H1 (cell line): Measurements from ENCODE around the gene THBS4. TPM values are rescaled to one million over a fixed set of nuclear protein-coding genes. Genes with fewer than 3 reads are reported as not detected.

Experiments used
- CTCF ChIA-PET: fragments of 300-600 bp; sonication (Branson Sonifier 250); formaldehyde crosslinking; loops from one replicate; lab custom pipeline; 2021; ENCODE audit not compliant: partially characterized antibody; lab: Charles Lee
- POLR2A ChIA-PET: fragments of 300-600 bp; sonication (Branson Sonifier 250); formaldehyde crosslinking; loops from one replicate; lab custom pipeline; 2021; ENCODE audit warnings: inconsistent platforms; ENCODE audit not compliant: partially characterized antibody; lab: Charles Lee
- DNase-seq, 2 experiments: peaks; one replicate each; pipeline versions ENCODE4 v3.0.0 to v3.0.0-alpha.2; 2010 to 2022; ENCODE audit warnings: low spot score in 2 of 2, low read depth in 1 of 2, mixed read lengths in 1 of 2
- FAIRE-seq: peaks from 2 replicates; lab custom pipeline; 2011; peaks lifted over from hg19 to GRCh38; lab: Jason Lieb, UNC
- H2AFZ ChIP-seq: 2 replicates; pipeline ENCODE4 v1.8.1; 2012; ENCODE audit warnings: low read length, inconsistent platforms
- H2AK5ac ChIP-seq: 2 replicates; pipeline ENCODE4 v1.6.1; 2013; ENCODE audit warnings: low read depth, low read length
- H2BK120ac ChIP-seq: replicated peaks from 2 replicates; pipeline ENCODE3; 2013; ENCODE audit warnings: low read depth, low read length, inconsistent platforms
- H2BK12ac ChIP-seq: 2 replicates; pipeline ENCODE4 v1.6.1; 2013; ENCODE audit warnings: low read depth, low read length
- H2BK15ac ChIP-seq: 2 replicates; pipeline ENCODE4 v1.6.1; 2013; ENCODE audit warnings: low read length
- H2BK20ac ChIP-seq: 2 replicates; pipeline ENCODE4 v1.6.1; 2013; ENCODE audit warnings: low read length
- H2BK5ac ChIP-seq: 2 replicates; pipeline ENCODE4 v1.6.1; 2013; ENCODE audit warnings: low read depth, low read length
- H3K14ac ChIP-seq: 2 replicates; pipeline ENCODE4 v1.6.1; 2013; ENCODE audit warnings: inconsistent platforms; ENCODE audit not compliant: insufficient read length
- H3K18ac ChIP-seq: 2 replicates; pipeline ENCODE4 v1.6.1; 2013; ENCODE audit warnings: low read length; ENCODE audit errors: extremely low read depth
- H3K23ac ChIP-seq: 2 replicates; pipeline ENCODE4 v1.6.1; 2013; ENCODE audit warnings: inconsistent platforms; ENCODE audit not compliant: insufficient read length
- H3K23me2 ChIP-seq: 2 replicates; pipeline ENCODE4 v1.6.1; 2013; ENCODE audit warnings: low read depth, low read length
- H3K27ac ChIP-seq: 2 replicates; pipeline ENCODE4 v1.6.1; 2011; ENCODE audit warnings: low read depth, low read length, inconsistent platforms
- H3K27me3 ChIP-seq, 4 experiments: replicated peaks in 1 of 4; 1 replicate in 1 of 4; 2 replicates in 3 of 4; pipeline versions ENCODE4 v1.6.1 to v1.8.1; 2011 to 2013; ENCODE audit warnings: low read length in 3 of 4, mild to moderate bottlenecking in 3 of 4, inconsistent platforms in 2 of 4, mixed read lengths in 2 of 4, moderate library complexity in 1 of 4; ENCODE audit not compliant: control insufficient read depth in 3 of 4, insufficient read depth in 3 of 4; ENCODE audit errors: extremely low read depth in 1 of 4
- H3K36me3 ChIP-seq, 4 experiments: 2 replicates each; pipeline versions ENCODE4 v1.6.1 to v1.8.1; 2011 to 2013; ENCODE audit warnings: mild to moderate bottlenecking in 4 of 4, low read length in 3 of 4, moderate library complexity in 2 of 4, control low read depth in 1 of 4, inconsistent platforms in 1 of 4; ENCODE audit not compliant: insufficient read depth in 4 of 4, control insufficient read depth in 2 of 4
- H3K4ac ChIP-seq: replicated peaks from 2 replicates; pipeline ENCODE3; 2013; ENCODE audit warnings: low read length, low read depth, mixed read lengths, inconsistent platforms; ENCODE audit not compliant: insufficient read length
- H3K4me1 ChIP-seq, 4 experiments: replicated peaks in 1 of 4; 1 replicate in 1 of 4; 2 replicates in 3 of 4; pipeline versions ENCODE4 v1.6.1 to v1.8.1; 2011 to 2013; ENCODE audit warnings: low read length in 3 of 4, inconsistent platforms in 2 of 4, mixed read lengths in 1 of 4; ENCODE audit not compliant: insufficient read depth in 4 of 4, control insufficient read depth in 3 of 4
- H3K4me2 ChIP-seq, 2 experiments: 2 replicates each; pipeline versions ENCODE4 v1.6.1 to v1.8.1; 2011 to 2013; ENCODE audit warnings: low read depth in 2 of 2, low read length in 2 of 2, control low read depth in 1 of 2, inconsistent platforms in 1 of 2, mild to moderate bottlenecking in 1 of 2; ENCODE audit not compliant: insufficient read depth in 1 of 2
- H3K4me3 ChIP-seq, 4 experiments: fragments of 200-600, 300-600 bp in 1 of 4; sonication (generic), shearing (Covaris generic), sonication (Bioruptor Twin) in 1 of 4; 2 replicates each; pipeline versions ENCODE4 v1.5.1 to v1.8.1; 2011 to 2016; ENCODE audit warnings: low read length in 4 of 4, low read depth in 3 of 4, control low read depth in 2 of 4, inconsistent platforms in 2 of 4, mild to moderate bottlenecking in 2 of 4, mixed read lengths in 1 of 4, moderate library complexity in 1 of 4; ENCODE audit not compliant: insufficient read depth in 2 of 4; ENCODE audit errors: extremely low read depth in 1 of 4
- H3K56ac ChIP-seq: replicated peaks from 2 replicates; pipeline ENCODE3; 2013; ENCODE audit warnings: low read depth, mild to moderate bottlenecking, mixed read lengths, low read length, inconsistent platforms; ENCODE audit not compliant: insufficient read length
- H3K79me1 ChIP-seq: 2 replicates; pipeline ENCODE4 v1.6.1; 2013; ENCODE audit warnings: low read depth, low read length, control low read depth
- H3K79me2 ChIP-seq, 2 experiments: 2 replicates each; pipeline versions ENCODE4 v1.6.1 to v1.8.1; 2012 to 2013; ENCODE audit warnings: low read length in 2 of 2, mild to moderate bottlenecking in 2 of 2, inconsistent platforms in 1 of 2; ENCODE audit not compliant: insufficient read depth in 2 of 2, control insufficient read depth in 1 of 2
- H3K9ac ChIP-seq, 4 experiments: replicated peaks in 1 of 4; 1 replicate in 1 of 4; 2 replicates in 3 of 4; pipeline versions ENCODE4 v1.6.1 to v1.8.1; 2011 to 2013; ENCODE audit warnings: low read depth in 3 of 4, low read length in 3 of 4, control low read depth in 2 of 4, mild to moderate bottlenecking in 2 of 4, moderate library complexity in 2 of 4, inconsistent platforms in 1 of 4; ENCODE audit errors: extremely low read depth in 1 of 4
- H3K9me3 ChIP-seq, 2 experiments: 2 replicates each; pipeline versions ENCODE4 v1.6.1 to v1.8.1; 2012 to 2013; ENCODE audit warnings: mild to moderate bottlenecking in 2 of 2, moderate library complexity in 2 of 2, control low read depth in 1 of 2, inconsistent platforms in 1 of 2, low read depth in 1 of 2, low read length in 1 of 2, mixed read lengths in 1 of 2; ENCODE audit not compliant: insufficient read depth in 2 of 2
- H4K20me1 ChIP-seq, 2 experiments: replicated peaks in 1 of 2; 2 replicates each; pipeline versions ENCODE3 to v1.8.1; 2011 to 2013; ENCODE audit warnings: inconsistent platforms in 2 of 2, low read length in 2 of 2, mild to moderate bottlenecking in 1 of 2; ENCODE audit not compliant: insufficient read depth in 2 of 2, control insufficient read depth in 1 of 2
- H4K5ac ChIP-seq: 2 replicates; pipeline ENCODE4 v1.6.1; 2013; ENCODE audit warnings: low read length, low read depth, mixed read lengths, inconsistent platforms; ENCODE audit not compliant: insufficient read length
- H4K8ac ChIP-seq: 2 replicates; pipeline ENCODE4 v1.8.0; 2013; ENCODE audit warnings: mild to moderate bottlenecking, moderate library complexity, low read length, inconsistent platforms; ENCODE audit not compliant: insufficient read depth; ENCODE audit errors: extremely low read depth
- H4K91ac ChIP-seq: replicated peaks from 2 replicates; pipeline ENCODE3; 2013; ENCODE audit warnings: low read length, mixed read lengths, inconsistent platforms; ENCODE audit not compliant: insufficient read length
- CBX8 ChIP-seq: fragments of 300-800, 300-1000 bp; sonication (generic); IDR thresholded peaks from 2 replicates; pipeline ENCODE4 v1.7.1; 2016; ENCODE audit warnings: low read depth, low read length, borderline replicate concordance
- FOSL1 ChIP-seq: IDR thresholded peaks from 2 replicates; pipeline ENCODE4 v1.6.1; 2011; ENCODE audit warnings: mild to moderate bottlenecking, low read depth, low read length, moderate library complexity; ENCODE audit not compliant: insufficient read depth
- GABPA ChIP-seq: IDR thresholded peaks from 2 replicates; pipeline ENCODE4 v1.6.1; 2011; ENCODE audit warnings: mild to moderate bottlenecking, low read length, moderate library complexity, borderline replicate concordance; ENCODE audit not compliant: insufficient read depth
- polyA plus RNA-seq, 7 experiments: library from polyadenylated mRNA; depleted of rRNA in 3 of 7; stranded (reverse) in 5 of 7; unstranded in 2 of 7; fragments of >200 nt in 5 of 7; fragments of 200-250 nt in 2 of 7; gene quantifications; 1 replicate in 5 of 7; 2 replicates in 1 of 7; 4 replicates in 1 of 7; pipeline versions ENCODE4 v1.2.1 to v1.2.3, GENCODE V29; 2011 to 2013; ENCODE audit warnings: missing spikeins in 2 of 7, mixed read lengths in 2 of 7
- total RNA-seq: library from RNA; stranded (reverse); fragmentation: NEBNext Ultra II Directional; extraction: Animal tissue kit (Norgen Biotek cat#: 25700); gene quantifications from 2 replicates; pipeline ENCODE4 v1.2.1, GENCODE V29; 2021

Gene THBS4
- total and polyA plus RNA-seq, 2 of the 8 experiments (the other 6 are each of a cell fraction or from before 2014, with no cell fraction given), result 12.8 to 25.4 TPM

DNA sequence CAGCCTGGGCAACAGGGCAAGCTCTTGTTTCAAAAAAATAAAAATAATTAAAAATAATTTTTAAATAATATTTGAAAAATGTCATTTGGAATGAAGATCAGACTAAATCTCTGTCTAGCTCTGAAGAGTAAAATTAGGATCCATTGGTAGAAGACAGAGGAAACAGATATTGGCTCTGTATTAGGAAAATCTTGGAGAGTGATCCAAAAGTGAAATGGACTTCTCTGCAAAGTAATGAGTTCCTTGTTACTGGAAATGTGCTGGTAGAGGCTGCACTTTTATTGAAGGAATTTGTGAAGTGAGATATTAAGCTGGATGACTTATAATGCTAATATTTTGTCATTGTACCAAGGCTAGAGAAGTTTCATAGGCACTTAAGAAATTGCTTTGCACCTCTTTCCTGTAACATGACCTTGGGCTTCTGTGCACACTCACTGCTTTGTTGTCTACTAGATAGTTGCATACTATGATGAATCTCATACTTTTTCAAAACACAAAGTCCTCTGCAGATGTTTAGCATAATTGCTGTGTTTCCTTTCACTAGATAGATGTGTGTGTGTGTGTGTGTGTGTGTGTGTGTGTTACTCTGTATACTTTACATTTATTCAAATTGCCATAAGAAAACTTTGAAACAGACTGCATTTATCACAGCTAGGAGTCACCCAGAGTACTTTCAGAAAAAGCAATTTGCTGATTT is 13.1 kb downstream of the THBS4 start:
- Histone ChIP-seq H3K18ac (no peak overlapping the region), H4K91ac (no peak overlapping the region), H3K56ac (no peak overlapping the region), H2AK5ac (no peak overlapping the region), H3K4ac (no peak overlapping the region), H3K36me3 (no peaks in the 10 kb centered on the region), H3K23ac (no peak overlapping the region), H3K79me1 (no peaks in the 10 kb centered on the region), H3K4me3 (no peak overlapping the region), H4K20me1 (no peaks in the 10 kb centered on the region), H3K4me1 (no peaks in the 10 kb centered on the region), H3K23me2 (no peaks in the 10 kb centered on the region), H3K9me3 (no peaks in the 10 kb centered on the region), H4K5ac (no peak overlapping the region), H3K14ac (no peak overlapping the region), H2BK15ac (no peak overlapping the region), H3K27ac (no peak overlapping the region), H2BK12ac (no peak overlapping the region), H2BK120ac (no peak overlapping the region), H4K8ac (no peak overlapping the region), H3K79me2 (no peaks in the 10 kb centered on the region), H3K4me2 (no peak overlapping the region), H2AFZ (no peak overlapping the region), H2BK20ac (no peak overlapping the region), H3K27me3 (no peaks in the 10 kb centered on the region), H2BK5ac (no peak overlapping the region), H3K9ac (no peak overlapping the region)
- POLR2A ChIA-PET, result no interaction called here
- CTCF ChIA-PET, result interaction anchor here (0.5 to 5.3 kb wide), 3 partner anchors 24 to 126 kb away, joined by 3 to 34 read pairs (median 3); no protein-coding TSS in a partner anchor
- DNase-seq (no peak), FAIRE-seq (no peak)
- TF ChIP-seq FOSL1 (no peak), CBX8 (no peak), GABPA (no peak)
